HG02798 (cell line): ENCODE measurements around the gene ASB14.
"Not testable (repeated sequence)": the region's sequence is repeated elsewhere in the genome, so short reads cannot be mapped to it uniquely, and the experiment has no call there.

ENCODE experiments used
- ATAC-seq: cut with Tn5 transposase; IDR thresholded peaks from one replicate; pipeline ENCODE4 v1.9.1; 2021; ENCODE audit warnings: mild to moderate bottlenecking; ENCODE audit not compliant: unreplicated experiment, poor library complexity

The ASB14 gene

GRCh38 chr3:57292159-57292896 lies at the start of gene ASB14:
ASB14 (minus strand) TSS chr3:57292685; CDS start chr3:57292033, 652 bp downstream.
- no peak for ATAC-seq

- ATAC-seq = not testable (repeated sequence)
Measured at GRCh38 chr3:57339071-57339642, 46.7 kb upstream of the ASB14 start.

- ATAC-seq = not testable (repeated sequence)
Measured at GRCh38 chr3:57338272-57339070, 46.0 kb upstream of the ASB14 start.

GRCh38 chr3:57335283-57335938 lies 42.9 kb upstream of the ASB14 start:
- ATAC-seq = no peak

DNA sequence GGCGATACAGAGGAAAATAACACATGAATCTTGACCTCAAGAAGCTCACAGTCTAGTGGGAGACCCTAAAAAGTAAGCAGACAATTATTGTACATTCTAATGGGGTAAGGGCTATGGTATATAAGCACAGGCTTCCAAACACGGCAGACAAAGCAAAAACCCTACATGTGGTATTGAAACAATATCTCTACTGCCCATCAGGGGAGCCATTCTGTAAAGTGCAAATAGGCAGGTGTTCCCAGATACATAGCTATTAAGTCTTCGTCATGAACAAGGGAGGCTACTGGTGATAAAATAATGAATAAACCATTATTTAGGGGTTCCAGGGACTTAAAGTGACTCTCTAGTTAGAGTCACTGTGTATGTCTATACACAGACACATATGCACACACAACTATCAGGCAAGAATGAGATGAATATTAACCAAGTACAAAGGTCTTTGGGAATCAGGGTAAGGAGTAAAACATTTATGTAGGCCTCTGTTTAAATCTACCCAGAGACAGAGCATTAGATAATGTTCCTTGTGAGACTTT lies 38.7 kb upstream of the ASB14 start:
- ATAC-seq = no peak

DNA sequence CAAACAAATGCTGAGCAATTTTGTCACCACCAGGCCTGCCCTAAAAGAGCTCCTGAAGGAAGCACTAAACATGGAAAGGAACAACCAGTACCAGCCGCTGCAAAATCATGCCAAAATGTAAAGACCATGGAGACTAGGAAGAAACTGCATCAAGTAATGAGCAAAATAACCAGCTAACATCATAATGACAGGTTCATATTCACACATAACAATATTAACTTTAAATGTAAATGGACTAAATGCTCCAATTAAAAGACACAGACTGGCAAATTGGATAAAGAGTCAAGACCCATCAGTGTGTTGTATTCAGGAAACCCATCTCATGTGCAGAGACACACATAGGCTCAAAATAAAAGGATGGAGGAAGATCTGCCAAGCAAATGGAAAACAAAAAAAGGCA lies 34.0 kb upstream of the ASB14 start:
- not testable (repeated sequence) for ATAC-seq

GRCh38 chr3:57314204-57314603 lies 21.7 kb upstream of the ASB14 start:
- no peak for ATAC-seq

DNA sequence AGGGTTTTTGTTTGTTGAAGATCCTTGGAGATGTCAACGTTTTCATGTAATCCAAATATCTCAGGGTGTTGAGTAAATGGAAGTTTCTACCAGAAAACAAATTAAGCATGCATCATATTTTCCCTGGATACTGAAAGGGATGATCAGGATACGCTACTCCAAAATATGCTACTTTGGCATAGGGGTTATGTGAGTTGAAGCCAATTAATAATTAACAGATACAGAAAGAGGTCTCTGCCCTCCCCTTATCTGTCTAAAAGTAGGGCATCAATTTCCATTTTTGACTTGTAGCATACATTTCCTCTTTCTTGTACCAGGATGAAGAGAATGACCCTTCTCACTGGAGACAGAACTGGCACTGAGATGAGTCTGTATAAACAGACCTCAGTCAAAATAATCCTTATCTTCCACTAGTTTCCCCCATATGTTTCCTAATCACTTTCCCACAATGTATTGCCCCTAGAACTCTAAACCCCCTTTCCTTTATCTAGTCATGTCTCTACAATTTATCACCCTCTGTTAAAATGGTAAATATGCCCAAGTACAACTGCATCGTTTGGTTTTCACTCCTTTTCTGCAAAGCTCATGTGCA lies 17.4 kb upstream of the ASB14 start:
- ATAC-seq = no peak

DNA sequence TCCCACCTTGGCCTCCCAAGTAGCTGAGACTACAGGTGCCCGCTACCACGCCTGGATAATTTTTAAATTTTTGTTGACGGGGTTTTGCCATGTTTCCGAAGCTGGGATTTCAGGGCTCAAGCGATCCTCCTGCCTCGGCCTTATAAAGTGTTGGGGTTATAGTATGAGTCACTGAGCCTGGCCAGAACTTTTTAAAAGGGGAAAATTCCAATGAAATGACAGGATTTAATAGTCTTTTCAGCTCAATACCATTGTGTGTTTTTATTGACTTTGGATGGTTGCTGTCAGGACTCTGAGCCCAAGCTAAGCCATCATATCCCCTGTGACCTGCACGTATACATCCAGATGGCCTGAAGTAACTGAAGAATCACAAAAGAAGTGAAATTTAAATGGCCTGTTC lies 11.0 kb upstream of the ASB14 start:
- not testable (repeated sequence) for ATAC-seq

GRCh38 chr3:57298041-57298440 lies 5.6 kb upstream of the ASB14 start:
- ATAC-seq = no peak

DNA sequence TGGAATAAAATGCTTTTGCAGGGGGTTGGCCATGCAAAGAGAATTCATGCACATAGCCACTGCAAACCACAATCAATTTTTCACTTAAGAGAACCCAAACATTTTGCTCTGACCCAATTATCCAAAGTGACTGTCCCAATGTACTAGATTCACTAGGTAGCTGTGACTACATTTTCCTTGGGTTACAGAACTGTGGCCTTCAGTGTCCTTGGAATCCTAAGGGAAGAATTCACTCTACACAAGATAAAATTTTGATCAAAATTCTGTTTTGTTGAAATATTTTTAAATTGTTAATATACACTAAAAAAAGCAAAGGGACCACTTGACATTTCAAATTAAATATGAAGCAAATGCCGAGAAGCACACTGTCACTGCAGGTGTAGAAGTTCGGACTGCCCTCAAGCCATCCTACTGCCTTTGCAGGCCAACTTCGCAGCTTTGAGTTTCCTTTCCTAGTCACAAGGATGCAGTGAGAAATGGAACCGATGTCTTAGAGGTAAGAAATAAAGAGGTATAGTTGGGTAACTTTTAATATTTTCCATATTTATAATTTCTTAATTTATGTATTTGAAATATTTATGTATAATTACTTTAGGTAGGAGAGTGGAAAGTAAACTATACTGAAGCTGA lies 527 bp upstream of the ASB14 start:
- ATAC-seq = no peak

- no peak for ATAC-seq
Measured at GRCh38 chr3:57288403-57288802, 4.1 kb downstream of the ASB14 start.

DNA sequence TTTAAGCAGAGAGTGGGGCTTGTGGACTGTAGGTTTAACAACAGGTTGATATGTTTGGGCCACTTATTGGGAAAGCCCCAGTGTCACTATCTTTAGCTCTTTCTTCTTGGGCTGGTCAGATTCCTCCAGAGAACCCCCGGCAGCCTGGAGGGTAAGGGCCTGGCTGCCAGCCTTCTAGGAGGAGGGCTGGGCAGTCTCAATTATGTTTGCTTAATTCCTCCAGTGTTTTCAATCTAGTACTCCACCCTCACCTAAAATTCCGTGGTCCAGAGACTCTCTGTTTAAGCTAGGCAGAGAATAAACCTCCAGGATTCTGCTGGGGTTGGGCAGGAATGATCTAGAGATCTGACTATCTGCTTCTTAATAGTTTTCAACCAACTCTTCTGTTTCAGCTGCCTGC lies 5.3 kb downstream of the ASB14 start:
- no peak for ATAC-seq

DNA sequence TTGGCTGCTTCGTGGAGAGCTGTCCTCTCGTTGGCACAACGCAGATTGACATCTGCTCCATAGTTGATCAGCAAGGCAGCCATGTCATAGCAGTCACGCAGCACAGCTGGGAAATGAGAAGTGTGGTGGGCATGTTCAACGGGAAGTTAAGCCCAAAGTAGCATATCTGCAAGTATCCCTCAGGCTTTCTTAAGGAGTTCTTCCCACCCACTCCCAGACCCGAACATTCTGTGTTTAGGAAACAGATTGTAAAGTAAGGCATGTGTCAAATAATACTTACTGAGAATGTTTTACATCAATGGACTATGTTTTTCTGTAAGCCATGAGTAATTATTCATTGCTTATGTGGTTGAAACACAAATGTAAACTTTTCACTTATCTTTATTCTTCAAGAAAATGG lies 9.2 kb downstream of the ASB14 start:
- no peak for ATAC-seq

GRCh38 chr3:57281715-57282114 lies 10.8 kb downstream of the ASB14 start:
- no peak for ATAC-seq

- no peak for ATAC-seq
Measured at GRCh38 chr3:57279685-57280084, 12.8 kb downstream of the ASB14 start.

GRCh38 chr3:57278237-57278636 lies 14.2 kb downstream of the ASB14 start:
- no peak for ATAC-seq

- ATAC-seq = no peak
Measured at GRCh38 chr3:57275393-57275792, 17.1 kb downstream of the ASB14 start.

DNA sequence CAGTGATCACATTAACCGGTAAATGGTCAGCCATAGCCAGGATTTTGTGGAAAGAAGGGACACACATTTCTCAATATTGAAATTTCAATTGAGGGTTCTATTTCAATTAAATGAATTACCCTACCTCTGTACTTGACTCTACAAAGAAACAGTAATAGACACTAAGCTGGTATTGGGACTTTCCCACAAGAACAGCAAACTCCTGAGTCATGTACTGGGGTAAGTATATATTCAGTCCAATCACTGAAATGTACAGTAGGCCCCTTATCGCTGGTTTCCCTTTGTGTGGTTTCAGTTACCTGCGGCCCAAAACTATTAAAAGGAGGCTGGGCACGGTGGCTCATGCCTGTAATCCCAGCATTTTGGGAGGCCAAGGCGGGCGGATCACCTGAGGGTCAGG lies 17.6 kb downstream of the ASB14 start:
- ATAC-seq = no peak

GRCh38 chr3:57268416-57268815 lies 24.1 kb downstream of the ASB14 start:
- ATAC-seq = no peak
